ENCODE results near the gene TWIST1.

TWIST1 gene

GRCh38 chr7:19094598-19095352, 22.7 kb downstream of the TWIST1 start:
- no peak for DNase-seq (ENCODE audit: low read depth)

GRCh38 chr7:19094138-19094537, 23.3 kb downstream of the TWIST1 start:
- no peak for DNase-seq (ENCODE audit: low read depth)

- DNase-seq (ENCODE audit: low read depth): no peak
These were observed 25.8 kb downstream of the TWIST1 start for GRCh38 chr7:19091550-19092200.

- DNase-seq (ENCODE audit: low read depth): no peak
These were observed 26.9 kb downstream of the TWIST1 start for GRCh38 chr7:19090526-19090925.

GRCh38 chr7:19089797-19090196, 27.6 kb downstream of the TWIST1 start:
- no peak for DNase-seq (ENCODE audit: low read depth)

- DNase-seq (ENCODE audit: low read depth): no peak
These were observed 28.1 kb downstream of the TWIST1 start for GRCh38 chr7:19089378-19089777.

- no peak for DNase-seq (ENCODE audit: low read depth)
These were observed 37.3 kb downstream of the TWIST1 start for GRCh38 chr7:19080093-19080492.

- no peak for DNase-seq (ENCODE audit: low read depth)
These were observed 38.4 kb downstream of the TWIST1 start for GRCh38 chr7:19079066-19079465.

- no peak for DNase-seq (ENCODE audit: low read depth)
These were observed 47.6 kb downstream of the TWIST1 start for GRCh38 chr7:19069842-19070241.

- DNase-seq (ENCODE audit: low read depth): no peak
These were observed 51.3 kb downstream of the TWIST1 start for GRCh38 chr7:19066170-19066569.
